H9 (cell line): ENCODE results near the gene NPAS3. TPM values are rescaled to one million over a fixed set of nuclear protein-coding genes. Genes with fewer than 3 reads are reported as not detected.

Experiments
- DNase-seq: peaks from one replicate; pipeline ENCODE4 v3.0.0-alpha.2; 2017
- H2AFZ ChIP-seq: one replicate; pipeline ENCODE4 v1.6.1; 2013; ENCODE audit warnings: mild to moderate bottlenecking, low read length, control low read depth, moderate library complexity
- H2AK5ac ChIP-seq: 2 replicates; pipeline ENCODE4 v1.6.1; 2013; ENCODE audit warnings: low read length, control low read depth, mixed read lengths; ENCODE audit not compliant: insufficient read length
- H2BK120ac ChIP-seq: one replicate; pipeline ENCODE4 v1.6.1; 2013; ENCODE audit warnings: low read depth, mild to moderate bottlenecking, low read length, control low read depth, inconsistent platforms; ENCODE audit not compliant: poor library complexity, severe bottlenecking
- H2BK12ac ChIP-seq: 2 replicates; pipeline ENCODE4 v1.6.1; 2013; ENCODE audit warnings: low read length, control low read depth, mixed read lengths, low read depth; ENCODE audit not compliant: insufficient read length
- H2BK15ac ChIP-seq: 2 replicates; pipeline ENCODE4 v1.6.1; 2013; ENCODE audit warnings: low read depth, low read length, control low read depth
- H2BK20ac ChIP-seq: one replicate; pipeline ENCODE4 v1.6.1; 2013; ENCODE audit warnings: low read depth, mild to moderate bottlenecking, low read length, control low read depth, inconsistent platforms; ENCODE audit not compliant: poor library complexity, severe bottlenecking
- H2BK5ac ChIP-seq: 2 replicates; pipeline ENCODE4 v1.6.1; 2013; ENCODE audit warnings: low read length, control low read depth, mixed read lengths; ENCODE audit not compliant: insufficient read length
- H3K14ac ChIP-seq: 2 replicates; pipeline ENCODE4 v1.6.1; 2013; ENCODE audit warnings: low read length, control low read depth; ENCODE audit not compliant: insufficient read depth
- H3K18ac ChIP-seq: 2 replicates; pipeline ENCODE4 v1.6.1; 2013; ENCODE audit warnings: low read depth, mild to moderate bottlenecking, mixed read lengths, low read length, control low read depth; ENCODE audit not compliant: insufficient read length
- H3K23ac ChIP-seq: 2 replicates; pipeline ENCODE4 v1.6.1; 2013; ENCODE audit warnings: low read length, control low read depth, mixed read lengths, low read depth; ENCODE audit not compliant: insufficient read length
- H3K23me2 ChIP-seq: 2 replicates; pipeline ENCODE4 v1.6.1; 2013; ENCODE audit warnings: low read depth, mild to moderate bottlenecking, mixed read lengths, low read length, control low read depth; ENCODE audit not compliant: insufficient read length, poor library complexity, severe bottlenecking
- H3K27ac ChIP-seq: 2 replicates; pipeline ENCODE4 v1.5.1; 2013; ENCODE audit warnings: low read length, control low read depth, mixed read lengths, low read depth; ENCODE audit not compliant: insufficient read length
- H3K27me3 ChIP-seq: 2 replicates; pipeline ENCODE4 v1.6.1; 2013; ENCODE audit warnings: low read length, control low read depth, inconsistent platforms; ENCODE audit not compliant: insufficient read depth
- H3K4ac ChIP-seq: 2 replicates; pipeline ENCODE4 v1.6.1; 2013; ENCODE audit warnings: low read depth, mild to moderate bottlenecking, control low read depth, inconsistent platforms, low read length, moderate library complexity
- H3K4me1 ChIP-seq: 2 replicates; pipeline ENCODE4 v1.6.1; 2013; ENCODE audit warnings: low read length, control low read depth, inconsistent platforms; ENCODE audit not compliant: insufficient read depth
- H3K4me2 ChIP-seq: 2 replicates; pipeline ENCODE4 v1.6.1; 2013; ENCODE audit warnings: low read length, control low read depth, mixed read lengths; ENCODE audit not compliant: insufficient read length, insufficient read depth
- H3K56ac ChIP-seq: 2 replicates; pipeline ENCODE4 v1.6.1; 2013; ENCODE audit warnings: low read depth, mild to moderate bottlenecking, mixed read lengths, low read length, control low read depth; ENCODE audit not compliant: insufficient read length
- H3K79me1 ChIP-seq: 2 replicates; pipeline ENCODE4 v1.6.1; 2013; ENCODE audit warnings: low read depth, mild to moderate bottlenecking, moderate library complexity, low read length, control low read depth, inconsistent platforms; ENCODE audit not compliant: insufficient read depth, poor library complexity, severe bottlenecking
- H3K79me2 ChIP-seq: 2 replicates; pipeline ENCODE4 v1.6.1; 2013; ENCODE audit warnings: low read length, control low read depth, inconsistent platforms; ENCODE audit not compliant: insufficient read depth
- H3K9ac ChIP-seq: 2 replicates; pipeline ENCODE4 v1.6.1; 2013; ENCODE audit warnings: low read length, control low read depth, mixed read lengths; ENCODE audit not compliant: insufficient read length; ENCODE audit errors: extremely low read depth
- H3K9me3 ChIP-seq: one replicate; pipeline ENCODE4 v1.6.1; 2013; ENCODE audit warnings: low read depth, low read length, inconsistent platforms; ENCODE audit not compliant: control insufficient read depth
- H3T11ph ChIP-seq: one replicate; pipeline ENCODE4 v1.6.1; 2013; ENCODE audit warnings: mild to moderate bottlenecking, low read length, control low read depth, inconsistent platforms
- H4K20me1 ChIP-seq: one replicate; pipeline ENCODE4 v1.6.1; 2013; ENCODE audit not compliant: control insufficient read depth, insufficient read length, insufficient read depth
- H4K5ac ChIP-seq: 2 replicates; pipeline ENCODE4 v1.6.1; 2013; ENCODE audit warnings: low read depth, mild to moderate bottlenecking, mixed read lengths, low read length, control low read depth; ENCODE audit not compliant: insufficient read length
- H4K8ac ChIP-seq: replicated peaks from 2 replicates; pipeline ENCODE4 v1.6.1; 2013; ENCODE audit warnings: low read length, control low read depth, mixed read lengths, low read depth; ENCODE audit not compliant: insufficient read length
- H4K91ac ChIP-seq: 2 replicates; pipeline ENCODE4 v1.6.1; 2013; ENCODE audit warnings: low read depth, mild to moderate bottlenecking, moderate library complexity, mixed read lengths, low read length, control low read depth; ENCODE audit not compliant: insufficient read length
- H3K27ac Mint-ChIP-seq, 3 experiments: 2 replicates in 2 of 3; 3 replicates in 1 of 3; pipeline ENCODE4 v1.8.0; 2020 to 2021; ENCODE audit warnings: mixed read lengths in 3 of 3, mild to moderate bottlenecking in 1 of 3, moderate library complexity in 1 of 3
- H3K27me3 Mint-ChIP-seq: 2 replicates; pipeline ENCODE4 v1.8.0; 2021; ENCODE audit warnings: low read depth, mild to moderate bottlenecking, moderate library complexity, mixed read lengths
- H3K36me3 Mint-ChIP-seq, 3 experiments: 2 replicates in 2 of 3; 3 replicates in 1 of 3; pipeline ENCODE4 v1.8.0; 2020 to 2021; ENCODE audit warnings: low read depth in 3 of 3, mixed read lengths in 3 of 3; ENCODE audit not compliant: insufficient read depth in 1 of 3
- H3K4me1 Mint-ChIP-seq, 2 experiments: 2 replicates each; pipeline ENCODE4 v1.8.0; 2020; ENCODE audit warnings: mixed read lengths in 2 of 2
- H3K4me3 Mint-ChIP-seq, 2 experiments: 2 replicates in 1 of 2; 3 replicates in 1 of 2; pipeline ENCODE4 v1.8.0; 2020 to 2021; ENCODE audit warnings: mild to moderate bottlenecking in 2 of 2, mixed read lengths in 2 of 2, moderate library complexity in 1 of 2
- H3K9me3 Mint-ChIP-seq, 2 experiments: 2 replicates in 1 of 2; 3 replicates in 1 of 2; pipeline ENCODE4 v1.8.0; 2020; ENCODE audit warnings: mild to moderate bottlenecking in 2 of 2, mixed read lengths in 2 of 2, moderate library complexity in 1 of 2
- CTCF ChIP-seq: fragments of 200-600 bp; sonication (generic); conservative IDR thresholded peaks from 3 replicates; pipeline ENCODE4 v1.8.0; 2021; ENCODE audit warnings: antibody characterized with exemption, mild to moderate bottlenecking
- WGBS: extraction: QIAGEN DNeasy Blood & Tissue Kit; methylation state at CpG from one replicate; pipeline ENCODE4 v1.1.7; 2013; ENCODE audit warnings: missing lambda C conversion rate, low lambda C conversion rate, mixed read lengths; ENCODE audit not compliant: insufficient read length; ENCODE audit errors: extremely low coverage; 5-methylcytosine and 5-hydroxymethylcytosine counted together
- total RNA-seq: library from RNA; stranded (reverse); gene quantifications from 2 replicates; pipeline ENCODE4 v1.2.1, GENCODE V29; 2021

The NPAS3 gene
- total RNA-seq, 1 experiment from 2014 or later, result 0.17 TPM

- H3K4ac ChIP-seq, result no peak overlapping the region
- no peak overlapping the region for H3K9ac ChIP-seq
- Mint-ChIP-seq H3K9me3 (no peaks in the 10 kb centered on the region), H3K4me3 (no peak overlapping the region), H3K27me3 (0 out of 2 replicates have a peak, but pooled peaks cover 2% of the 10 kb centered on the region), H3K4me1 (peaks cover 17 to 22% of the 10 kb centered on the region in 2 experiments), H3K27ac (no peak overlapping the region), H3K36me3 (no peaks in the 10 kb centered on the region)
- no peak for TF ChIP-seq CTCF
- H3K27me3 ChIP-seq, result no peaks in the 10 kb centered on the region
- no peaks in the 10 kb centered on the region for H3K79me2 ChIP-seq
- WGBS, result no CpG with 5 or more reads among the region's 2 CpGs
- H4K91ac ChIP-seq, result no peak overlapping the region
- H4K5ac ChIP-seq, result no peak overlapping the region
- no peak overlapping the region for H2BK15ac ChIP-seq
- H3K18ac ChIP-seq, result no peak overlapping the region
- no peak overlapping the region for H3K23ac ChIP-seq
- no peak overlapping the region for H3K27ac ChIP-seq
- no peaks in the 10 kb centered on the region for H3K9me3 ChIP-seq
- no peak overlapping the region for H3K56ac ChIP-seq
- H2BK120ac ChIP-seq, result no peak overlapping the region
- H3K4me1 ChIP-seq, result 0 out of 2 replicates have a peak, but pooled peaks cover 2% of the 10 kb centered on the region
- H4K8ac ChIP-seq, result no peak overlapping the region
- no peaks in the 10 kb centered on the region for H4K20me1 ChIP-seq
- no peaks in the 10 kb centered on the region for H3K23me2 ChIP-seq
- H3K79me1 ChIP-seq, result no peaks in the 10 kb centered on the region
- H2BK12ac ChIP-seq, result no peak overlapping the region
- no peak overlapping the region for H2BK20ac ChIP-seq
- no peak overlapping the region for H3K4me2 ChIP-seq
- H3K14ac ChIP-seq, result no peak overlapping the region
- H2AFZ ChIP-seq, result no peak overlapping the region
- DNase-seq, result no peak
- no peak overlapping the region for H2BK5ac ChIP-seq
- H3T11ph ChIP-seq, result no peak overlapping the region
- no peak overlapping the region for H2AK5ac ChIP-seq
These were observed 616.3 kb downstream of the NPAS3 start for GRCh38 chr14:33554988-33555387.
